ENCODE results near the gene FN1.
"Not testable (repeated sequence)": the region's sequence is repeated elsewhere in the genome, so short reads cannot be mapped to it uniquely, and the experiment has no call there.

FN1 gene

DNA sequence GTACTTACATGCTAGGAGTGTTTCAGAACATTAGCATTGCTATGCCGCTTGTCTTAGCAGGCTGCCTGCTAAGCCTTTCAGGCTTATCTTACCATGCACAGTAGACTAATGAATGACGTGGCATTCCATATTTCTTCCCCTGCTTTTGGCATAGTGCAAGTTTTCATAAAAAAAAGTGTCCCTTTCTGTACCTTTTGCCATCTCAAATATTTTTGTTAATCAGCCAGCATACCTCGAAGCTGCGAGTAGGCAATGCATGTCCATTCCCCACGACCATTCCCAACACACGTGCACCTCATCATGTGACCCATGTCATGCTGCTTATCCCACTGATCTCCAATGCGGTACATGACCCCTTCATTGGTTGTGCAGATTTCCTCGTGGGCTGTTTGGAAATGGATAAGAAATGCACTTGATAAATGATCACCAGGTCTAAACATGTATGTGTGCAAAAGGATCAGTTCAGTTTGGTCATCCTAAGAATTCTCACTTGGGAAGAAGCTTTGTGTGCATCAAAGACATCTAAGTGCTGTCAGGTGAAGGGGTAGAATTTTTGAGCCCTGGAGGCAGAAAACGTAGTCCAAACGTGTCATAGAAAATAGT, 13.9 kb downstream of the FN1 start:
- DNase-seq: no peak

DNA sequence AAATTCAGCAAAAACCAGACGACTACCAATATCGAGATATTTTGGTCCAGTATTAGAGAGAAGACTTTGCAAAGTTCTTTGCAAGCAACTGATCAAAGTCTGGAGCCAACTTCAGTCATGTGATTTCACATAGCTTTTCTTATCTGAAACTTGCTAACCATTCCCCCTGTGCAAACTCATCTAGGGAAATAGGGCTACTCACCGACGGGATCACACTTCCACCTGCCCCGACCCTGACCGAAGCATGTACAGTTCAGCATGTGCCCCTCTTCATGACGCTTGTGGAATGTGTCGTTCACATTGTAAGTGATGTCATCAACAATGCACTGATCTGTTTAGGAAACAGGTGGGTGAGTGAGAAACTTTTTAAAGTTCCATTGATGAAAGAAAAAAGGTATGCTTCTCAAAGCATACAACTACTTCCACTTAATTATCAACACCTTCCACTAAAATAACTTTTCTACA, 15.4 kb downstream of the FN1 start:
- no peak for DNase-seq

DNA sequence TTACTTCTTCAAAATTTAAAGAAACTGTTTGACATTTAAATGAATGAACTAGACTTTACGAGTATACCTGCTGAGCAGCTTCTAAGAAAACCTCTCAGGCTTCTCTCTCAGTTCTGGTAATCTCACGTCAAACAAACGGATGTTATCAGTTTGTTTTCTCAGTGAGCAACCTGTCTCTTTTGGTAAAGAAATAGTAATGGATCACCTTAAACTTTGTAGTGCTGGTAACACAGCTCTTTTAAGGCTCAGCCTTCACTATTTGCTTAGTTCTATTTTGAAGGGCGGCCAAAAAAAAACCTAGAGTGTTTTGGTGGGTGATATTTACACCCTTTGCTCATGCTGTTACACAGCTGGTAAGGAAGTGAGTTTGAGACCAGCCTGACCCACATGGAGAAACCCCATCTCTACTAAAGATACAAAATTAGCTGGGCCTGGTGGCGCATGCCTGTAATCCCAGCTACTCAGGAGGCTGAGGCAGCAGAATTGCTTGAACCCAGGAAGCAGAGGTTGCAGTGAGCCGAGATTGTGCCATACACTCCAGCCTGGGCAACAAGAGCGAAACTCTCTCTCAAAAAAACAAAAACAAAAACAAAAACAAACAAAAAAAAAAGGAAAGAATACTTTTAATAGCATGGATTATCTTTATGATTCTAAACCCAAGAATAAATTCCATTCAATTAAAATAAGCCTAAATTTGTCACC, 15.9 kb downstream of the FN1 start:
- no peak for DNase-seq

DNA sequence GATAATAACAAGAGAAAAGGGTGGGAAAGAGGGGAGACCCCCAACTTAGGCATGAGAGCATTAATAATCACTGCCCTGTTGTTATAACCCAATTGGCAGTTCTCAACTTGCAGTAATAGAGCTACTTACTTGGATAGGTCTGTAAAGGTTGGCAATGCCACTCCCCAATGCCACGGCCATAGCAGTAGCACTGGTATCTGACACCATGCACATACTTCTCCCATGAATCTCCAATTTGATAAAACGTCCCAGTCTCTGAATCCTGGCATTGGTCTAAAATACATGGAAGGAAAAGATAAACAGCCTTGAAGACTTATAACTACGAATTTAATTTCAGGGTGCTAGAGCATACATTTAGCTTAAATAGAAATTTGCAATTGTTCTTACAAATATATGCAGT, 16.8 kb downstream of the FN1 start:
- DNase-seq: no peak

DNA sequence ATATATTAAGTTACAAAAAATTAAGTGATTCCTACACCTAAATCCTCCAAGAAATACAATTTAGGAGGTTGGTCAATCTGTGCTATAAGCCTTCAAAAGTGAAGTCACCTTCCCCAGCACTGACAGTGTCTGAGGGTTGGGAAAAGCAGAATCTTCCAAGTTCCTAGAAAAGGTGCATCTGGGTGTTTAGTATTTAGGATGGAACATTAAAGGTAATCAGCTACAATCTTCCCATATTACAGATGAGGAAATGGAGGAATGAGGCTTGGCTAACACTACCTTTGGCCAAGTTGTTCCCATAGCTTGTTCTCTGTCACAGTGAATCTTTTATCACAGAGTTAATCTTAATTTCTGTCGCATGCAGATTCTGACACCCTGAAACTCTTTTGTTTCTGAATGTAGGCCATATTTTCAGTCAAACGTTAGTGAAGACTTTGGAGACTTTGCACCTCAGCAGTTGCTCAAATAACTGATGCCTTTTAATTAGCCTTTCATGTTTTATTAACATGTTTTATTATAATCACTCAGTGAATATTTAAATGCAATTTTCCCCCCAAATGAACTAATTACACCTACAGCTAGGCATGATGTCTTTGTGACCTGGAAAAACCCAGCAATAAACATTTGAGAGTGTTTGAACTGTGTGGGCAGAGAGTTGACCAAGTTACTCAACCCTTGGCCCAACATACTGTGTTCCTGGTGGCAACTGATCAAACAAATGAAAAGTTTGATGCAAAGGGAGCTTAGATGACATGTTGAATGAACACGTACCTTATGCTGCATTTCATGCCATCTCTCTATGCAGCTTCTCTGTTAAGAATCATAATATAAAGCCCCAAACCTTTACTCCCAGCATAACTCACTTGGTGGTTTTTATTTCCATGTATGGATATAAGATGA, 17.6 kb downstream of the FN1 start:
- no peak for DNase-seq

DNA sequence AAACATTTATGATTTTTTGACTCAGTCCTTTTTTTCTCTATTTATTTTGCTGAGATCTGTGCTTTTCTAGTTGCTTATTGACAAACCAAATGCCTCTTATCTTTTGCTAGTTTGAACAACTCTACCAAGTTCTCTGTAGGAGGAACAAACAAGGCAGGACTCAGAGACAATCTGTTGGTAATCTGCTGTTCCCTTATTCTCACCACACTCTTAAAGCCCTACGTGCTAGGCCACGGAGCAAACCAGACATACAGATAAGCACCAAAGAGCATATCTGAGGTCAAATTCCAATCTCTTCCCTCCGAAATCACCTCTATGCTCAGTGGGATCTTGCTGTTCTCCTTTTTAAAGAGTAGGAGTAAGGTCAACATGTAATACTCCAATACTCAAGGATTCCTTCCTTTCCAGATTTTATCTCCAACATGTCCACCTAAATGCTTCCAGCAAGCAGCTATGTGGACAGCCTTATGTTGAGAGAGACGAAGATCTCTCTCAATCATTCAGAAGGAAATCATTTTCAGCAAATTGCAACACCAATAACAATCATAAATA, 18.4 kb downstream of the FN1 start:
- DNase-seq: no peak

DNA sequence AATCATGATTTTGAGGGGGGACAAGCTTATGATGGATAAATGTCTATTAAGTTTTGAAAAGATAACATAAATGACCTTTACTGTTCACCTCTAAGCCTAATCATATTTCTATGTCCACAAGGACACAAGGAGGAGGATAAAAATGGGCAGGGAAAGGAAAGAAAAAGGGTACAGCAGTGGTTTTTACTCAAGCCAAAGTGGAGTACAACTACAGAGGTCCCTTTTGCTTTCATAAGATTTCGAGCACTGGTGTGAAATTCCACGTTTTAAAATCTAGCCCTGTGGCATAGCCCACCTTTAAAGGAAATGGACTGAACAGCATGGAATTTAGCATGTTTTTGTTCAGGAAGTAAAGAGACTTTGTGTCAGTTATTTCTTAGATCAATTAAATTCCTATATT, 19.2 kb downstream of the FN1 start:
- no peak for DNase-seq

DNA sequence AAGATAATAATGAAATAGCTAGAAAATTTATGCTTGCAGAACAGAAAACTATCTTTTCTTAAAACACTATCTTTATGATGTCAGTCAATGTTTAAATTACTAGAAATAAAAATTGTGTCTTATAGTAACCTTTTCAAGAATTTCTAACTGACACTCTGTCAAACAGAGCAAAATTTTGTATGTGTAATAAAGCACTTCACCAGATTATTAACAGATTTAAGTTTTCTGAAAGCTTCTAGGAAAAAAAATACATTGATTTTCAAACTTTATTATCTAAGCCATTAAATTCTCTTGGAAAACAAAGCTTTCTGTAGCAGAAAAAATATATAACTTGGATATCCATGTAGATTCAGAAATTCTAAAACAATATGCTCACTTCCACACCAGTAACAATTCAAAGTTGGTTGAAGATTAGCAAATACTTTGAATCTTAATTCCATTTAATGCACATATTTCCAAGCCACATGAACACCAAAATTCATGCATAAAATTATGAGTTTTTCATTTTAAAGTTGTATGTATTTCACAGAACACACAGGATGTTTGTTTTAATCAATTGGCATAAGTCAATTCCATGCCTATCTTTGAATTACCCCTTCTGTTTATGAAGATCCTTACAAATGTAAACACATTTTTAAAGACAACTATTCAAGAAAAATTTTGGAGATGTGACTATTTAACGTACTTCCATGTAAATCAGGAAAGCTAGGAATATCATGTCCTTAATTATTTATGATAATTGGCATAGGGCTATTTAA, 19.9 kb downstream of the FN1 start:
- DNase-seq: no peak

DNA sequence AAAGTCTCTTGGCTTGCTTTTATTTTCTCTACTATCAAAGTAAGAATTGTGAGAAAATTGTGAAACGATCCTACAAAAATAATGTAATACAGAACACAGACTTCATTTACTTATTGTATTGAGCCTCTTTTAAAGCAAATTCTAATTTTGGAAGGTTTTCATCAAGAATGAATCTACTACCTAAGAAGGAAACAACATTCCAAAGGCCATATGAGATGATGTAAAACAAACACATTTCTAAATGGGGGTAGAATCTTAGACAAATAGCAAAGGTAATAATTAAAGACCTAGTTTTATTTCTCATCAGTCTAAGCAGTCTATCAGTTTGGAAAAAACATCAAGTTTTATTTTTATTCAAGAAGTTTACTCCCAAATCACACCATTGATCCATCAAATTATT, 20.6 kb downstream of the FN1 start:
- no peak for DNase-seq

DNA sequence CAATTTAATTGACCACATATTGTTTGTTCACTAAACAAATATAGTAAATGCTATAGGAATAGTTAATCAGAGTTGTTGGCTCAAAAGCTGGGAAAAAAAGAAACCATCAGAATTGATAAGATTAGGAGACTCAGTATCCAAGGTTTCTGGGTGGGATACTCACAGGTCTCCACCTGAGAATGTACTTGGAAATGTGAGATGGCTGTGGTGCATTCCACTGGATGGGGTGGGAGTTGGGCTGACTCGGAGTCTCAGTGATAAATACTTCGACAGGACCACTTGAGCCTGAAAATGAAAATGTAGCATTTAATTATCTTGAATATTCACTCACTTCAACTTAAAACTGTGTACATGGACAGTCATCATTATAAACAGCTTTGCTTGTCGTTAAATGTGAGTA, 21.2 kb downstream of the FN1 start:
- no peak for DNase-seq

DNA sequence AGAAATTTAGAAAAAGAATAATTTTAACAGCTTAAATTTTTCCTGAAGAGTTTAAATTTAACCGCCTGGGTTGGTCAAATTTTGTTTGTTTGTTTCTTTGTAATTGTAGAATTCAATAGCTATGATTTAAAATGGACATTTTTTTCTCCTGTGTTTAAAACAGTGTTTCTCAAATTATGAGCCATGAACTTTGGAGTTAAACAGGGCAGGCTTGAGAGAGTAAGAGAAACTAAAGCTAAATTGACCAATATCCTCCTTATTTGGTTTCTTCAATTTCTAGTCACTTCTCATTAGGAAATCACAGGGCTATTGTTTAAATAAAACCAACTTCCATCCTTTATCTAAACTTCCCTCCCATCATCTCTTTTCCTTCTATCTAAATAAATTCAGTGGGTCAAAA, 21.9 kb downstream of the FN1 start:
- no peak for DNase-seq

DNA sequence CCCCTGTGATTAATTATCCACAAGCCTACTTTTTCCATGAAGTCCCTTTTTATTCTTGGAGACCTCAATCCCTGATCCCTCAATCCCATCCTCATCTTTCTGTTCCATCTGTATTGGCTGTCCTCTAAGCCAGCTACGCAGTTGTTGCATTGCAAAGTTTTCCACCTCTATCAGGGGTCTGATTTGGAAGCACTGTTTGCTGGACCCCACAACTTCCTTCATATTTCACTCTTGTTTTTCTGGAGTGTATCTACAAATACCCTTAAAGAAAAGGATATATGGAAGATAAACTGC, 22.4 kb downstream of the FN1 start:
- DNase-seq: no peak

DNA sequence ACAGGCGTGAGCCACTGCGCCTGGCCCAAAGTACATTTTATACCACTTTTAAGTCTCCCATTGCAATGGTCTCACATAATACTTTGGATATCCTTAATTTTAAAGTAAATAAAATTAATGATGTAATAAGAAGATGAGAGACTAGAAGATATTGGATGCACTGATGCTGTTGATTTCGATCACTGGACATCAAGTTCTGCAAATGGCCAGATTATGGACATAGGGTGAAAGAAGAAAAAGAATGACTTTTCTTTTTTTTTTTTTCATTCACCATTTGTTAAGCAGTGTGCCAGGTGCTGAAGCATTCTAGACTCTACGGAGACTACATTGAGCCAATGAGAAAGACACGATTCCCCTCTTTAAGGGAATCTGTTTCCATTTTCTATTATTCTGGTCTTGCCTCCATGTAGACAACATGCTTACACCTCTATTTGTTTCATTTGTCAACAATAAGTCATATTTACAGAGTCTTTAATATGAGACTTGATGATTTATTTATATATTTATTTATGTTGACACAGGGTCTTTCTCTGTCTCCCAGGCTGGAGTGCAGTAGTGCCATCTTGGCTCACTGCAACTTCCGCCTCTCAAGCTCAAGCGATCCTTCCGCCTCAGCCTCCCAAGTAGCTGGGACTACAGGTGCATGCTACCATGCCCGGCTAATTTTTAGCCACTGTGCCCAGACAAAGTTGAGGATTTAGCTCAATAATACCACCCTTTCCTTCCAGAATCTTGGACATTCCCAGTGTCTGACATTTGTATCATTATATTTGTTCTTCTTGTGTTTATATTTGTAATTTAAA, 23.7 kb downstream of the FN1 start:
- no peak for DNase-seq

DNA sequence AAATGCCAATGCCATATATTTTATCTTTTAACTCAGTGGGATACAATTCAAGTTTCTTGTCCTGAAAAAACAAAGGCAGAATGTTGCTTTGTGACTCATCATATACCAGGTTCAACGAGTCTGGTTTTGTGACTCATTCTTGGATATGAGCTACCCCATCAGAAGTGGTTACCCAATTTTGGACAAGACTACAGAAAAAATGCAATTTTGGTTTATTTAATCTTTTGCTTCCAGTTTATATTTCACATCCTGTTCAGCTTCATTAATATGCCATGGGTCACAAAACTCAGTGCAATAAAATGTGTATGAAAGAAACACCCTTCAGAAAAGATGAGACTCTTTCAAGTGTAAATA, 25.0 kb downstream of the FN1 start:
- no peak for DNase-seq

DNA sequence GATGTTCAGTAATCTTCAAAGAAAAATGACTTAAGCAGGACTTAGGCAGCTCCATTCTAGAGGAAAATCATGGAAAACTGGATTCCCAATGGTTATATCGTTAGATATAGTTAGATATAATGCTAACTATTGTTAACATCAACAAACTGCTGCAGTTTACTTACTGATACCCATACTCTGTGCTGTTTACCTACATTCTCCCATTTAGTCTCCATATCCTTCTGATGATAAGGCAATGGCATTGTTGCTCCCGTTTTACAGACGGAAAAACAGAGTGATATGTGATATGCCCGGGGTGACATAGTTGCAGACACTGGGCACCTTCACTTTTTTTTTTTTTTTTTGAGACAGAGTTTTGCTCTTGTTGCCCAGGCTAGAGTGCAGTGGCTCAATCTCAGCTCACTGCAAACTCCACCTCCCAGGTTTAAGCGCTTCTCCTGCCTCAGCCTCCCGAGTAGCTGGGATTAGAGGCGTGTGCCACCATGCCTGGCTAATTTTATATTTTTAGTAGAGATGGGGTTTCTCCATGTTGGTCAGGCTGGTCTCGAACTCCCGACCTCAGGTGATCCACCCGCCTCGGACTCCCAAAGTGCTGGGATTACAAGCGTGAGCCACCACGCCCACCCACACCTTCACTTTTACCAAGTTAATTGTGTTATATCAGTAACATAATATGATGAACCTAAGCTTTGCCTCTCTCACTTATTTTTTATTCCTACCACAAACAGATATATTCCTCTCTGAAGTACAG, 25.5 kb downstream of the FN1 start:
- DNase-seq: not testable (repeated sequence)

DNA sequence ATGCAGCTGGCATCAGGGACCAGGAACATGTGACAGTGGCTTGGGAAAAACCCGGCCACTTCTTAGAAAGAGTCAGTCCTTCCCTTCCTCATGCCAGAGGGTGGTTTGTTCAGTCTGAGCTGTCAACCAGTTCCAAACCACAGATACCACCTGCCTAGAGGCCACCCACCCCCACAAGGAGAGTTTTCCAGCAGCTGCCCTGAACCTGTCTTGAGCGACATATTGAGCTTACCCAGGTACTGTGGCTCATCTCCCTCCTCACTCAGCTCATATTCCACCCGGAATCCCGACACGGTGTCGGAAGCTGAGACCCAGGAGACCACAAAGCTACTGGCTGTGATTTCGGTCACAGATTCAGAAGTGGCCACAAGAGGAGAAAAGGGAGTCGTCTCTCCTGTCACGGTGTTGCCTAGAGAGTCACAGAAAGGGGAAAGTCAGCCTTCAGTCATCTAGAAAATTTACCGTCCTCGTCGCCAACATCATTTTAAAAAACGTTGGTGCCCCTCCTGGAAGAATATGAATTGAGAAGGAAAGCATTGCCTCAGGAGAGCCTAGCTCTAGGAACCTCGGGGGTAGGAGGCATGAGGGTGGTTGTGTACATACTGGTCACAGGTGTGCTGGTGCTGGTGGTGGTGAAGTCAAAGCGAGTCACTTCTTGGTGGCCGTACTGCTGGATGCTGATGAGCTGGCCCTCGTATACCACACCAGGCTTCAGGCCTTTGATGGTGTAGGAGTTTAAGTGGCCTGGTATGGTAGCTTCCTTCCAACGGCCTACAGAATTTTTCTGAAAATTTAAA, 26.3 kb downstream of the FN1 start:
- no peak for DNase-seq

DNA sequence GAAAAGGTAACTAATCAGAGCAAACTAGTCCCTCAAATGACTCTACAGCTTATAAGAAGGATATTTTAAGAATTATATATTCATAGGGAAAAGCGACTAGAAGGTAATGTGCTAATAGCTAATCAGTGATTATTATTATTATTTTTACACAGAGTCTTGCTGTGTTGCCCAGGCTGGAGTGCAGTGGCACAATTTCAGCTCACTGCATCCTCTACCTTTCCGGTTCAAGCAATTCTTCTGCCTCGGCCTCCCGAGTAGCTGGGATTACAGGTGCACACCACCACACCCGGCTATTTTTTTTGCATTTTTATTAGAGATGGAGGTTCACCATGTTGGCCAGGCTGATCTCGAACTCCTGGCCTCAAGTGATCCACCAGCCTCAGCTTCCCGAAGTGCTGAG, 27.4 kb downstream of the FN1 start:
- DNase-seq: not testable (repeated sequence)

DNA sequence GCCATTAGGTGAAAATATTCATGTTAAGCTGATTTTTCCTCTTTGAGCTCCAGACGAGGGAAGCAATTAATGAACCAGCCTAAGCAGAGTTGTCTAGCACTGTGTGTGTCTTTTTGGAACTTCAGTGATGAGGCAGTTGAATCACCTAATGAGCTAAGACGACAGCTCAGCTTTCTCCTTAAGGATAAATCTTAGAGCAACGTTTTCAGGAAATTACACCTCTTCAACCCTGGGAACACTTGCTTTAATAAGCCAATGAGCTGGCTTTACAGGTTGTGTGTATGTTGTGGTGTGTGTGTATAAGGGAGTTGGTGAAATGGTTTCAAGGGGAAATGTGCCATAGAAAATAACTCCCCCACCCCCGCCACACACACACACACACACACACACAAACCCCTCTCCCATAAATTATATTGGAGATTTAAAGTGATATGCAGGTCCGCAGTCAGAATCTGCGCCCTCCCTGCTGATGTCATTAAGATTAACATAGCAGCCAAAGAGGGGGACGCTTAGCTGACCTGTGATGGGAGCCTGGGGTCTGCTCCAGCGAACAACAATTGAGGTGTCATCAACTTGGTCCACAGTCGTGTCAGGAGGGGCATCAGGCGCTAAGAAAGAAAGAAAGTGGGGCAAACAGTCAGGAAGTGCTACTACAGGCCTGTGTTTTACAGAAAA, 28.1 kb downstream of the FN1 start:
- no peak for DNase-seq

DNA sequence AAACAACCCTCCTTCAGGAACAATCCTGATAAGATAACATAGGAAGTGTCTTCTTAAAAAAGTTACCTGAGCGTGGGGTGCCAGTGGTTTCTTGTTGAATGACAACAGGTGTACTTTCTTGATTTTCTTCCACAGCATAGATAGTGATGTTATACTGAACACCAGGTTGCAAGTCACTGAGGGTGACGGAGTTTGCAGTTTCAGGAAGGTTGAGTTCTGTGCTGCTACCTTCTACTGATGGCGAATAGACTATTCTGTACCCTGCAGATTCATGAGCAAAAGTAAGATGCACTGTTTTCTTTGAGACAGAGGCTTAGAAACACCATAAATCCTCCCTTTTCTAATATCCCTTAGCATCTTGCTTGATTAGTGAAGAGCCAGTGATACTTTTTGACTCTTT, 28.8 kb downstream of the FN1 start:
- DNase-seq: no peak

Data from central memory CD4-positive, alpha-beta T cell (primary cell).